ENCODE results near the gene GNA15.

GRCh38 chr19:3188627-3189596, 53.1 kb downstream of the GNA15 start:
- no peak for TF ChIP-seq CTCF (IDR thresholded peaks at IDR 0.05; ENCODE audit: poor library complexity)
- no peak for TF ChIP-seq EZH2phosphoT487 (IDR thresholded peaks at IDR 0.05; ENCODE audit: low read depth, severe bottlenecking, unreplicated experiment)
- TF ChIP-seq EZH2 (IDR thresholded peaks at IDR 0.05; ENCODE audit: borderline replicate concordance) = no peak
